HG02840 (cell line): ENCODE measurements around the gene OSTF1.

Source experiments
- ATAC-seq: cut with Tn5 transposase; IDR thresholded peaks from one replicate; pipeline ENCODE4 v1.9.1; 2021; ENCODE audit warnings: mild to moderate bottlenecking, moderate library complexity, moderate number of reproducible peaks; ENCODE audit not compliant: unreplicated experiment, low FRiP score

Gene OSTF1

DNA sequence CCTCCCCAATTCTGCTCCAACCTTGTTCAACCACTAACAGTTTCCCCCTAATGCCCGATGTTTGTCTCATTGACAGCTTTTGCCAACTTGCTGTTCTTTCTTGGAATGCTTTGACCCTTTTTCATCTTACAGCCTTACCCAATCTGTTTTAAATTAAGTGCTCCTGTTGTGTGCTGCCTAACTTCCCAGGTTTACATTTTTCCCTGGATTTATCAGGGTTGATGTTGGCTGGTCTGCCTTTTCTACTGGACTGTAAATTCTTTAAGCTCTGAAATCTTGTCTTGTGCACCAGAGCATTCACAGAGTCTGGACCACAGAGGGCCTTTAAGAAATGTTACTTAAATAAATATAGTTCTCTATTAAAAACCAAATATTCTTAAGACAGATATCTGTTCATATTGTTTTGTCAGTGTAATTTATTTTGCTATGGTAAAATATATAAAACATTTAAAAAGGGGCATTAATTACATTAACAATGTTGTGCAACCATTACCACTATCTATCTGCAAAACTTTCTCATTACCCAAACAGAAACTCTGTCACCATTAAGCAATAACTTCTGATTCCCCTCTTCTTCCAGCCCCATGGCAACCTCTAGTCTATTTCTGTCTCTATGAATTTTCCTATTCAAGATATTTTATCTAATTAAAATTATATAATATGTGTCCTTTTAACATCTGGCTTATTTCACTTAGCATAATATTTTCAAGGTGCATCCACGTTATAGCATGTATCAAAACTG lies 73.0 kb downstream of the OSTF1 start:
- ATAC-seq: no peak

- no peak for ATAC-seq
Measured at GRCh38 chr9:75163764-75164163, 75.5 kb downstream of the OSTF1 start.

DNA sequence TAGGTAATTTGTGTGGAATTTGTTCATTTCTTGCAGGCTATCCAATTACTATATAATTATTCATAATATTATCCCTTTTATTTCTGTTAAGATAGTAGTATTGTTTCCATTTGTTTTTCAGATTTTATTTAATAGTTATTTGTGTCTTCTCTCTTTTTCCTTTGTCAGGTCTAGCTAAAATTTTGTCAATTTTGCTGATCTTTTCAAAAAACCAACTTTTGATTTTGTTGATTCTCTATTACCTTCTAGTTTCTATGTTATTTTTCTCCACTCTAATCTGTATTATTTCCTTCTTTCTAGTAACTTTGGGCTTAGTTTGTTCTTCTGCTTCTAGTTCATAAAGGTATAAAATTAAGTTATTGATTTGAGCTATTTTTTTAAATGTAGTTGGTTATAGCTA lies 76.3 kb downstream of the OSTF1 start:
- ATAC-seq: no peak

DNA sequence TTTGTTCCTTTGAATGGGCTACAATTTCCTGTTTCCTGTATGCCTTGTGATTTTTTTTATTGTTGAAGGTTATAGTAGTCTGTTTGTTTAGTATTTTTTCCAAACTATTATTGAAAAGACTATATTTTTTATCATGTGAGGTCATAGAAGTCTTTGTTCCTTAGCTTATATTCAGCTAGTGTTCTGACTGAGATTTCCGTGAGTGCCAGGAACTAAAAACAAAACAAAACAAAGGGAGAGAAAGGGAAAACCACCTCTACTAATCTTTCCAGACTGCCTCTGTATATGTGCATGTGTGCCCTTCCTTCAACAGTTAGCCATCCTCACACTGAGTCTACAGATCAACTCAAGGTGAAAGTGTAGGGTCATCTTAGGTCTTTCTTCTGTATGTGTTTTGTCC lies 79.0 kb downstream of the OSTF1 start:
- no peak for ATAC-seq

DNA sequence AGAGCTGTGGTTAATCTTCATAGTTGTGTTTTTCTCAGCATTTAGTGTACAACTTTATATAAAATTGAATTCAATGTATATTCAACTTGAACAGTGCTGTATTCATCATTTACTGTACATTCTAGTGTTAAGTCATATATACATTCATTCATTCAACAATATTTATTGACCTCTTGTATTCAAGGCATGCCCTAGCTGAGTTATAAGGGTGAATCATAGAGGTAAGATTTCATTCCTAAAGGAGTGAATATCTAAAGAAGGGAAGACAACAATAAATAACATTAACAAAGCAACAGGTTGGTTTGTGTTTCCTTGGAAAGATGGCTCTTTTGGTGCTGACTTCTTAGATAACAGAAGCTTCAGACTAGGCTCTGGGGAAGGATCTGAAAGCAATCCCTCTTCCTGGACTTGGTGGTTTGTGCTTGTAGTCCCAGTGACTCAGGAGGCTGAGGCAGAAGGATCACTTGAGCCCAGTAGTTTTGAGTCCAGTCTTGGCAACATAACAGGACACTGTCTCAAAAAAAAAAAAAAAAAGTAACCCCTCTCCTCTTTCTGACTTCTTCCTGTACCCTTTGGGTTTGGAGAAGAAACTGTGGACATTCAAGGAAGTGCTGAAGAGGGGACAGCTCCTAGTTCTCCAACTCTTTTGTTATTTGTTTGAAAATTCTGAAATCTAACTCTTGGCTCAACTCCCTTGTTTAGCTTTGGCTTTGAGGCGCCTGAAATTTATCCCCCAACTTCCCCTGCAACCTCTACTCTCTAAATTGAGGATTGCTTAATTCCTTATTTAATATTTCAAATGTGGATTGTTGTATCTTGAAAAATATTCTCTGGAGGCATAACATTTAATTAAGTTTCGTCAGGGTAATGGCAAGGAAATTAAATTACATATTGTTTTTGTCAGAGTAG lies 80.2 kb downstream of the OSTF1 start:
- no peak for ATAC-seq

GRCh38 chr9:75169623-75170022 lies 81.3 kb downstream of the OSTF1 start:
- ATAC-seq: no peak

DNA sequence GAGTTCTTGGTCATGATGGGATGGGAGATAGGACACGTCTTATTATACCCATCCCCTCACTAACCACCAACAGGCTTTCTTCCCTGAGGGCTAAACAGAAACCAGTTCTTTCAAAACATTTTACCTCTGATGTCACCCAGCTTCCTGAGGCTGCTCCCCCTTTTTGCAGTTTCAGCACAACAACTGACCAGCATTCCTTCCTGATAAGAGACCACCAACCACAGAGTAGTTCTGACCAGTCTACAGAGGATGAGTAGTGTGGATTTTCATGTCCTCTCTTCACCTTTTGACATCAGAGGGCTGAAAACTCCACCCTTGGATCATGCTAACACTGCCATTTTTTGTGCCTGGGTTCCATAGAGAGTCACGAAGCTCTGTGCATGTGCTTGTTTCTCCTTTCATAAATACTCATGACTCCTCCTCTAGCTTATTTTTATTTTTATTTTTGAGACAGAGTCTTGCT lies 82.6 kb downstream of the OSTF1 start:
- no peak for ATAC-seq

DNA sequence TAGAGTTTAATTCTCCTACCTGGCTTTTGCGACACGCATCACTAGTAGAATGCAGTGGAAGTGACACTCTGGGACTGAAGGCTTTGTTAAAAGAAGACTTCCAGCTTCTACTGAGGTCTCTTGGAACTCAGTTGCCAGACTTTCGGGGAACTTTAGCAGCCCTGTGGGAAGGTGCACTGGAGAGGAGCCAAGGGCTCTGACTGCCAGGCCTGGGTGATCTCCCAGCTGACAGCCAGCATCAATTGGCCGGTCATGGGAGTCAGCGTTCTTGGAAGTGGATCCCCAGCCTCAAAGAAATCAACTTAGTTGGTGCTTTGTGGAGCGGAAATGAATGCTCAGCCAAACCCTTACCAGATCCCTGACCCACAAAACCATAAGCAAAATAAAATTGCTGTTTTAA lies 87.1 kb downstream of the OSTF1 start:
- ATAC-seq: no peak

DNA sequence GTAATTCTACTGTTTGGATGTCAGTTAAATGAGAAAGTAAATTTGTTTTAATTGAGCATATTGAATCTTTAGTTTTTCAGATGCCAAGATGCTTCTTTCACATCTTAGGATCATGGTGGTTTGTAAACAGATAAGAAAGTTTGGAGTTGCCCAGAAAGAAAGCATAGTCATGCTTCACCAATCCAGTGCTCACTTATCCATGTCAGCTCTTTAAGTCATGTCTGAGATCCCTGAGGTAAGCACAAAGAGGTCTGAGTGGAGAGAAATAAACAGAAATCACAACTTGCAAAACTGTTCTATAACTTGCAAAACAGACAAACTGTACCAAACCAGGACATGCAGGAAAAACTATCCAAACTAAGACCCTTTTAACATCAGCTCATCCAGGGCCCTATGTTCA lies 87.7 kb downstream of the OSTF1 start:
- no peak for ATAC-seq

DNA sequence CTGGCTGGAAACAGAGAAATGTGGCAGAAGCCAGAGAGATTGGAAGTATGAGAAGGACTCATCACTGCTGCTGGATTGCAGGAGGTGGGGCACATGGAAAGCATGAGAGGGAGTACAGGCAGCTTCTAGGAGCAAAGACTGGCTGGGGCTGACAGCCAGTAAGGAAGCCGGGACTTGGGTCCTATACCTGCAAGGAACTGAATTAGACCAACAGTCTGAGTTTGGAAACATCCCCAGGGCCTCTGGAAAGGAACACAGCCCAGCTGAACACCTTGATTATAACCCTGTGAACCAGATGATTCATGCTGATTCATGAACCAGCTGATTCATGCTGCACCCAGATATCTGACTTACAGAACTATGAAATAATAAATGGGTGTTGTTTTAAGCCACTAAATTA lies 93.4 kb downstream of the OSTF1 start:
- no peak for ATAC-seq

DNA sequence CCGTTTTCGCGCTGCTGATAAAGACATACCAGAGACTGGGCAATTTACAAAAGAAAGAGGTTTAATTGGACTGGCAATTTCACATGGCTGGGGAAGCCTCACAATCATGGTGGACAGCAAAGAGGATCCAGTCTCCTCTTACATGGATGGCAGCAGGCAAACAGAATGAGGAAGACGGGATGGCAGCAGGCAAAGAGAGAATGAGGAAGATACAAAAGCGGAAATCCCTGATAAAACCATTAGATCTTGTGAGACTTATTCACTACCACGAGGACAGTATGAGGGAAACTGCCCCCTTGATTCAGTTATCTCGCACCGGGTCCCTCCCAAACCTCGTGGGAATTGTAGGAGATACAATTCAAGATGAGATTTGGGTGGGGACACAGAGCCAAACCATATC lies 95.0 kb downstream of the OSTF1 start:
- no peak for ATAC-seq

DNA sequence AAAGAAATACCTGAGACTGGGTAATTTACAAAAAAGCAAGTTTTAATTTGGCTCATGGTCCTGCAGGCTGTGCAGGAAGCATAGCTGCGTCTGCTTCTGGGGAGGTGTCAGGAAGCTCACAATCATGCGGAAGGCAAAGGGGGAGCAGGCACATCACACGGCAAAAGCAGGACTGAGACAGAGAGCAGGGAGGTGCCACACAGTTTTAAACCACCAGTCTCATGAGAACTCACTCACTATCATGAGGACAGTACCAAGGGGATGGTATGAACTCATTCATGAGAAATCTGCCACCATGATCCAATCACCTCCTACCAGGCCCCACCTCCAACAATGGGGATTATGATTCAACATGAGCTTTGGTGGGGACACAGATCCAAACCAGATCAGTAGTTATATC lies 96.2 kb downstream of the OSTF1 start:
- ATAC-seq: no peak

- no peak for ATAC-seq
Measured at GRCh38 chr9:75185585-75186170, 97.4 kb downstream of the OSTF1 start.

DNA sequence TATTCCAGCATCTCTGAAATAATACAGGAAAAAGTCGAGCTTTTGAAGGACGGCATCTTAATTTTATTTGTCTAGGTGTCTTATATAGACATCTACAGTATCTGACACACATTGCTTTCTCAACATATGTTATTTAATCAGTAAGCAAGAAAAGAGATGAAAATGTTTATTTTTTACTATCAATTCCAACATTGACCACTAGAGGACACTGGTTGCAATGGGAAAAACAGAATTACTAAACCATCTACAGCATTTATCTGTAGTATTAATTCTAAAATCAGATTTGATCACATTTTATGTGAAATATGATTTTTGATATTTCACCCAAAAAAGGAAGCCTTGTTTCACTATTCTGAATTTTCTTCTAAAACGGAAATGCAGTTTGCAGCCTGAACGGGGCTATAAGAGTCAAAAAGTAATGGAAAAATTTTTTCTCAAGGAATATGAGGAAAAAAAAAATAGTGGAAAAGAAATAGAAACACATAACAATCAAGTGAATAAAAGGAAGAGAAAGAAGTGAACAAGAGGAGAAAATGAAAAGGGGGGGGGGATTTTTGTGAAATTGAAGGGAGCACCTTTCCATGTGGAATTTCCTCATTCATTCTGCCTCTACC lies 98.6 kb downstream of the OSTF1 start:
- no peak for ATAC-seq

- ATAC-seq: no peak
Measured at GRCh38 chr9:75188756-75189155, 100.4 kb downstream of the OSTF1 start.

DNA sequence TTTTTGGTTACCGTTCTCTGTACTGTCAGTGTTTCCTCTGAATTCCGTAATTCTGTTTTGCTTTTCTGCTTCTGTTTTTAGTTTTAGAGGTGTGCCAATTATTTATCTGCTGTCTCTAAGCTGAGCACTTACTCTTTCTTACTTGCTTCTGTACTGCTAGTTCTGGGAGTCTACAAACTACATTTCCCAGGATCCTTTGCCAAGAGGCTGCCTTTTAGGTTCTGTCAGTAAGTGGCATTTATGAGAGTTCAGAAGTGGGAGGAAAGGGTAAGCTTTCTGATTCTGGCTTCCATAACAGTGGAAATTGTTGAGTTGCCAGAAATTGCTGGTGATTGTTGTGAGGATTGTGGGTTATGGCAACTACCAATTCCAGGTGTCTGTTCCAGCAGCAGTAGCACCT lies 102.4 kb downstream of the OSTF1 start:
- ATAC-seq: no peak
